ENCODE results near the gene RPS16.

DNA sequence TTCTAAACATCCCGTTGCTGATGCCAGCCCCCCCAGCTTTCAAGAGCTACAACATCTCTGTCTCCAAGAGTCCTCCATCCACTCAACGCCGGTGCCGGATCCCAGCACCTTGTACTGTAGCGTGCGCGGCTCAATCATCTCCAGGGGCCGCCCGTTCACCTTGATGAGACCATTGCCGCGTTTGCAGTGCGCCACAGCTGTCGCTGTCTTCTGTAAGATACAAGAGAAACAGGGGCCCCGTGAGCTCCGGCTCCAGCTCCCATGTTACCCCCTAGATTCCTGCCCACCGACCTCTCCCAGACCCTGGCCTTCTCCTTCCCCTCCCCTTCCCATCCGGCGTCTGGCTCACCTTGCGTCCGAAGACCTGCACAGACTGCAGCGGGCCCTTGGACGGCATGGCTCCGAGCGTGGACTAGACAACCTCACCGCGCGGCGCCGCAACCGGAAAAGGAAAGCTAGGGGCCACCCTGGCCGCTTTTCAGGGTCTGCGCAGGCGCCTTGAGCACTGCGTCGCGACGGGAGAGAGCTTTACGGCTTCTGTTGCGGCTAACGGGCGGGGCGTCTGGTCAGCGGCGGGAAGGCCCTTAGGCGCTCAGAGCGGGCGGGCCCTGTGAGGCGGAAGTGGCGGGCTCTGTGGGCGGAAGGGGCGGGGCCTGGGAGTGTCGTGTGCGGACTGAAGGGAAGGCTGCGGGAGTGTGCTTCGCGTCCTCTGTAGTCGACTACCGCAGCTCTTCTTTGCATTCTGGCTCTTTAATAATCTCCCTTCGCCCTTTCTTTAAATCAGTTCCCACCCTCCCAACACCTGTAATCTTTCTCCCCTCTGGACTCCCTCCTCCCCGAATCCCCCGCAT, at the start of gene RPS16:
- TF ChIP-seq CTCF (IDR thresholded peaks at IDR 0.05): peak in 1 of 3 experiments; percentile 21
- TF ChIP-seq POLR2A (IDR thresholded peaks at IDR 0.05): peak in 1 of 2 donors; percentile 70

Measured in vagina (tissue), 2 donors.